Measurements from ENCODE around the gene BANK1.

DNA sequence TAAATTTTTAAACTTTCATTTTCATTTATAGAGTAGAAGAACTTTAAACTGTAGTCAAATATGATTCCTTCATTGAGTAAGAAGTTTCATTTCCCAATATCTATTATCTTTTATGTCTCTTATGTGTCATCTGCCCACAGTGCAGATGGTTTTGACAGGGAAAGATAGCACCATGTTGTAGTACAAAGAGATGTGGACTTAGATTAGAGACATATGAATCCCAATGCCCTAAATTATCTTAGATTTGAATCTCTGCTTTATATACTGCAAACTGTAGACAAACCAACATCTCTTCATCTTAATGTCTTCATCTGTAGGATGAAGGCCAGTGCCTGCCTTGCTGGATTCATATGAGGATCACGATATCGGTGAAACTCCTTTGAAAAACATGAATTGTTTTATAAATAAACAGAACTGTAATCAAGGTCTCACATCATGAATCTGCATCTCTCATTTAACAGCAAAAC lies 217.5 kb downstream of the BANK1 start:
- peak; percentile 74 for TF ChIP-seq NFIC (IDR thresholded peaks at IDR 0.05; ENCODE audit: low read depth, low read length)
- TF ChIP-seq GABPA (IDR thresholded peaks at IDR 0.05; ENCODE audit: low read depth): no peak
- no peak for TF ChIP-seq EZH2 (IDR thresholded peaks at IDR 0.05; ENCODE audit: borderline replicate concordance, control insufficient read depth, low read depth, low read length)
- TF ChIP-seq, protein P1, sequence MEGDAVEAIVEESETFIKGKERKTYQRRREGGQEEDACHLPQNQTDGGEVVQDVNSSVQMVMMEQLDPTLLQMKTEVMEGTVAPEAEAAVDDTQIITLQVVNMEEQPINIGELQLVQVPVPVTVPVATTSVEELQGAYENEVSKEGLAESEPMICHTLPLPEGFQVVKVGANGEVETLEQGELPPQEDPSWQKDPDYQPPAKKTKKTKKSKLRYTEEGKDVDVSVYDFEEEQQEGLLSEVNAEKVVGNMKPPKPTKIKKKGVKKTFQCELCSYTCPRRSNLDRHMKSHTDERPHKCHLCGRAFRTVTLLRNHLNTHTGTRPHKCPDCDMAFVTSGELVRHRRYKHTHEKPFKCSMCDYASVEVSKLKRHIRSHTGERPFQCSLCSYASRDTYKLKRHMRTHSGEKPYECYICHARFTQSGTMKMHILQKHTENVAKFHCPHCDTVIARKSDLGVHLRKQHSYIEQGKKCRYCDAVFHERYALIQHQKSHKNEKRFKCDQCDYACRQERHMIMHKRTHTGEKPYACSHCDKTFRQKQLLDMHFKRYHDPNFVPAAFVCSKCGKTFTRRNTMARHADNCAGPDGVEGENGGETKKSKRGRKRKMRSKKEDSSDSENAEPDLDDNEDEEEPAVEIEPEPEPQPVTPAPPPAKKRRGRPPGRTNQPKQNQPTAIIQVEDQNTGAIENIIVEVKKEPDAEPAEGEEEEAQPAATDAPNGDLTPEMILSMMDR (IDR thresholded peaks at IDR 0.05 in 2 of 3, conservative IDR thresholded peaks at IDR 0.05 in 1 of 3; ENCODE audit: control insufficient read depth in 2 of 3, extremely low read depth in 1 of 3, insufficient read depth in 1 of 3, low read depth in 3 of 3, low read length in 3 of 3): no peak
- TF ChIP-seq ZNF274 (IDR thresholded peaks at IDR 0.05; ENCODE audit: insufficient read depth, insufficient read length): no peak
- no peak for TF ChIP-seq SMC3 (IDR thresholded peaks at IDR 0.05; ENCODE audit: borderline replicate concordance, low read length)
- no peak for TF ChIP-seq EP300 (IDR thresholded peaks at IDR 0.05; ENCODE audit: borderline replicate concordance in 1 of 2, control insufficient read depth in 1 of 2, low read depth in 2 of 2, low read length in 2 of 2)
- TF ChIP-seq, protein P2, sequence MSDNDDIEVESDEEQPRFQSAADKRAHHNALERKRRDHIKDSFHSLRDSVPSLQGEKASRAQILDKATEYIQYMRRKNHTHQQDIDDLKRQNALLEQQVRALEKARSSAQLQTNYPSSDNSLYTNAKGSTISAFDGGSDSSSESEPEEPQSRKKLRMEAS (IDR thresholded peaks at IDR 0.05; ENCODE audit: low read depth, low read length): no peak
- no peak for TF ChIP-seq RAD21 (IDR thresholded peaks at IDR 0.05; ENCODE audit: insufficient read depth, low read depth, low read length)

All from GM12878 (cell line).